GM19452 (cell line): ENCODE data around the gene PRKCE.

Experiments
- ATAC-seq: cut with Tn5 transposase; IDR thresholded peaks from one replicate; pipeline ENCODE4 v1.9.1; 2021; ENCODE audit not compliant: unreplicated experiment

The PRKCE gene

GRCh38 chr2:45750484-45750883 lies 99.0 kb downstream of the PRKCE start:
- ATAC-seq = no peak

DNA sequence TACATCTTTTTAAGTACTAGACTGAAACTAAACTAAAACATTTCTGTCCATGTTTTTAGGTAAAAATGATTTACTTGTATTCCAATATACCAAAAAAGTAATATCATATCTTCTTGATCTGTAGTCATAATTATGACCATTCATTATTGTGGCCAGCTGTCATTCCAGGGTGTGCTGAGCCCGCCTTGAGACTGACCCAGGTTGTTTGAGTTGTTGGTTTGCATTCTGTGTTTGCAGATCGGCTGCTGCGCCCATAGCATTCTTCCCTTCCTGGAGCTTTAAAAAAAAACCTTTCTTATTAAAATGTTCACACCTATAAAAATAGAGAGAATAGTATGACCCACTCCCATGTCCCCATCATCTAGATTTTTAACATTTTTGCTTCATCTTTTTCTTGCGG lies 101.9 kb downstream of the PRKCE start:
- ATAC-seq = no peak

DNA sequence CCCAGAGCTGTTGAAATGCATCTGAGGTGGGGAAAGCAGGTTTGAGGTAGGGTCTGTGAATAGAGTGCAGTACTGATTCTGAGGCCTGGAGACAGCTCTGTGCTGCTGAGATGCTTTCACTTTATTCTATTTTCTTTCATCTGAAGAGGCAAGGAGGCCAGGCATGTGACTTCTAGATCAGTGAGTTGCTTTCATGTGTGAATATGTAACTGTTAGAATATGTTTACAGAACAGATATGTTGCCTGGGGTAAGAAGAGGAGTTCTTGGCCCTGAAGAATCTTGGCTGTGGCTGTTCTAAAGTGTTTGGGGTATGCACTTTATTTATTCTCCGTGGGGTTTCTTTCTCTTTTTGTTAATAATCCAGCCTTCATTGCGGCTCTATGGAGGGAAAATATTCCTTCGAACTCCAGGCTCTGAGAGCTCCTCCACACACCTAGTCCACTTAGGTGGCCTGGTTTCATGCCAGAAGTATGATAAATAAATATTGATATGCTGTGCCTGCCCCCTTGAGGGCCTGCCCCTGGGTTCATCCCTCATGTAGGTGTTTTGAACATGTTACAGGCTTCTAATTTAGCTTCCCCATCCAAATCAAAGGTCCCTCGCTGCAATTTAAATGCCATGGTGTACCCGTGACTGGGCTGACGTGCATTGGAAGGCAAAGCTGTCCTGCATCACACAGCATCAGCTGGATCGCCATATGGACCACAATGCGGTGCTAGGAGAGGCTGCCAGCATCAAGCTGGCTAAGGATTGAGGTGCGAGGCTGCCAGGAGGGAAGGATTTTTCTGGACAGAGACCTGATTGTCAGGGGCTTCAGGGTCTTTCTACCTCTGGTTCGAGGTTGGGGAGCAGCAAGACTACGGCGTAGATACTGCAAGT lies 102.9 kb downstream of the PRKCE start:
- no peak for ATAC-seq

- ATAC-seq = no peak
These were observed 104.3 kb downstream of the PRKCE start for GRCh38 chr2:45755585-45756335.

GRCh38 chr2:45758018-45758417 lies 106.5 kb downstream of the PRKCE start:
- no peak for ATAC-seq

DNA sequence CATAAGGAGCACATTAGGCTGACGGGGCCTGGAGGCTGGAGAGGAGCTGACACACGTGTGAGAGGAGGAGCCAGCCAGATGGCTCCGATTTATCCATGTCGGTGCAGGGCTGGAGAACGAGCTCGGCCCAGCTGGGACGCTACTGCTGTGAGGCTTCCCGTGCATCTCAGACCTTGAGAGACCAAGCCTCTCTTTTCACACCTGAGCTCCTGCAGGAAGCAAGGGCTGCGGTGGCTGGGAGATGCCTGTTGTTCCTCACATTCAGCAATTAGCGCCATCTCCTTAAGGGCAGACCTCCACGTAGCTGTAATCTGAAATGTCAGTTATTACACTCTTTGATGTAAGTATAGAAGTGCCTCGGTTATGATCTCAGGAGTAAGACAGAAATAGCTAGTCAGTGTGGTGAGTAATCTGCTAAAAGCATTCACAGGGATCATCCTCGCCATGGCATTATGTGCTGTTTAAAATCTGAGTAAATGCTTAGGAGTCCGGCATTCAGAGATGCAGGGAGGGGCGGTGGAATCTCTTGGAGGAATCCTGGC lies 107.9 kb downstream of the PRKCE start:
- ATAC-seq = no peak

GRCh38 chr2:45761635-45762034 lies 110.2 kb downstream of the PRKCE start:
- no peak for ATAC-seq

DNA sequence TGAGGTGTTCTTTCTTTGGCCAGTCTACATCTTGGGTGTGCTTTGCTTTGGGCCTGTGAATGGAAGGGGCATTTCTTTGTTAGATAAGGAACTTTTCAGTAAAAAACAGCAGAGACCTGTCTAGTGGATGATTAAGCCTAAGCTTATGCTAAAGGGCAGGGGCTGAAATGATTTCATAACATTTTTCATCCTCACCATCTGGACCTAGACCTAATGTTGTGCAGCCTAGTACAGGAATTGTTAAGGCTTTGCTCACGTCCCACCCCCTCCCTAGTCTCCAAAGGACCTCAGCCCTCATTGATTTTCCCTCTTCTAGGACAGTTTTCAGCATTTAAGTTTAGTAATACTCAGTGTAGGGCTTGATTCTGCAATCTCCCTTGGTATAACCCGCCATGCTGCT lies 111.8 kb downstream of the PRKCE start:
- ATAC-seq = no peak

DNA sequence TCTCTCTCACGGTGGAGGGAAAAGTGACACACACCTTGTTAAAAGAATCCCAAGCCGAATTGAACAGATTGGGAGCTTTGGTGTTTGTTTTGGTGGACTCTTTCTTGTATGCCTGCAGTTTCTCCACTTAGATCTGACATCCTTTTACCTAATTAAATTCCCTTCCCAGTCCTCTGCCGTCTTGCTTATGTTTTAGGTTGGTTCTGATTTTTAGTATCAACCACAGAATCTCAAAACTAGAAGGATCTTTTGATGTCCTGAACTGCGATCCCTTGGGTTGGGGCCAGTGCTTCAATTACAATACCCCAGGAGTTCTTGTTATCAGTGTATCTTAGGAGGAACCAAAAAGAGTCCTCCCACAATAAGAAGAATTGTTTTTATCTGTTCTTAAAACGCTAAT lies 112.3 kb downstream of the PRKCE start:
- ATAC-seq = no peak

DNA sequence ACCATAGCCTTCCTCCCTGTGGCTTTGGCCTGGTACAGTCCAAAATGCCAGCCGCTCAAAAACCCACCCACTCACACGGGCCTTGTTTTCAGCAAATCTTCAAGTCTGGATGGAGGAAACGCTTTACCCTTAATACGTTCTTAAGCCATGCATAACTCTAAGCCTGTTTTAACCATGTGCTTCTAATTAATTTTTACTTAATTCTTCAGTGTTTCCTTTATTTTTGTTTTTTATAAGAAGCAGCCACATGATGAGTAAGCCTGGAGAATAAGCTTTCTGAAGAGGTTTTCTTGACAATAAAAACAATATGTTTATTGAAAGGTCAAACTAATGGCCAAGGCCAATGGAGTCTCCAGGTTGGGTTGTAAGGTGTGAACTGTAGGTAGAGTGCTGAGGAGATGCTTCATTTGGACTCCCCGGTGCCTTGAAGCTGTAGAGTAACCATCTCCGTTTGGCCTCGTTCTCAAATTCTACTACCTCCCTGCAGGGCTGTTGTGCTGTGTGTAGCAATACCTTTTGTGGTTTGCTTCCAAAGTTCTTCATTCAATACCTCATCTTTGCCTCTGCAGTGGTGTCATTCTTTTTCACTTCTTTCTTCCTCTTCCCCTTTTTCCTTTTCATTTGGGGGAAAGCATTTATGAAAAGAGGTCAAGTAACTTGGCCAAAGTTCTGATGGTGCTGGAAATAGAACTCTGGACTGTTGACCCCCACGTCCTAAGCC lies 113.7 kb downstream of the PRKCE start:
- no peak for ATAC-seq

GRCh38 chr2:45765728-45766254 lies 114.3 kb downstream of the PRKCE start:
- no peak for ATAC-seq

DNA sequence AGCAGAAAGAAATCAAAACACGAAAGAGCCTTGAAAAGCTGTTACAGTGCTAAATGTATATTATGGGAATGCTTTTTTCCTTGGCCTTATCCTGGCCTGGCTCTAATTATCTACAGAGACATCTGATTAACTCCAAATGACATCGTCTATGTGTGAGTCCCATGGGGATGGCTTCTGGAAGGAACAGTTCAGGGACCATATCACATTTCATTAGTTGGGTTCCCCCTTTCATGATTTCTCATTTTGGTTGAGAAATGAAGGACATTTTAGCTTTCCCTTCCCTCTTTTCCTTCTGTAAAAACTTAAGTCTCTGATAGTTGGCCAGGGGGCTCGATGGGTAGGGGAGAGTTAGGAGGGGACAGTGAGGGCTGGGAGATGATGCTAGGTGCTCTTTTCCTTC lies 116.7 kb downstream of the PRKCE start:
- no peak for ATAC-seq

GRCh38 chr2:45769056-45769455 lies 117.6 kb downstream of the PRKCE start:
- ATAC-seq = no peak

GRCh38 chr2:45769854-45770576 lies 118.5 kb downstream of the PRKCE start:
- no peak for ATAC-seq

GRCh38 chr2:45770811-45771210 lies 119.3 kb downstream of the PRKCE start:
- no peak for ATAC-seq

- no peak for ATAC-seq
These were observed 119.8 kb downstream of the PRKCE start for GRCh38 chr2:45771261-45771660.

DNA sequence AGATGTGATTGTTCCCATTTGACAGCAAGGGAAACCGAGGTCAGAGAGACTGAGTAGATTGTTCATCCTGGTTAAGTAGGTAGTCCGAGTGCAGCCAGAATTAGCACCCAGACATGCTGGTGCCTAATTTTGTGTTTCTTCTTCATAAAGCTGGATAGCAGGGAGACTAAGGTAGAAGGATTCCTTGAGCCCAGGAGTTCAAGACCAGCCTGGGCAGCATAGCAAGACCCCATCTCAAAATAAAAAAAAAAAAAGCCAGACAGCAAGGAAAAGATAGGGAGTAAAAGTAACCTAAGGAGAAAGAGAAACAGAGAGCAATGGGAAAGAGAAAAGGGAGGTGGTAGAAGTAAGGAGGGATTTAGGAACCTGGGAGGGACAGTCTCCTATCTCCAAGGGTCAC lies 120.6 kb downstream of the PRKCE start:
- ATAC-seq = no peak

- no peak for ATAC-seq
These were observed 122.4 kb downstream of the PRKCE start for GRCh38 chr2:45773909-45774308.

DNA sequence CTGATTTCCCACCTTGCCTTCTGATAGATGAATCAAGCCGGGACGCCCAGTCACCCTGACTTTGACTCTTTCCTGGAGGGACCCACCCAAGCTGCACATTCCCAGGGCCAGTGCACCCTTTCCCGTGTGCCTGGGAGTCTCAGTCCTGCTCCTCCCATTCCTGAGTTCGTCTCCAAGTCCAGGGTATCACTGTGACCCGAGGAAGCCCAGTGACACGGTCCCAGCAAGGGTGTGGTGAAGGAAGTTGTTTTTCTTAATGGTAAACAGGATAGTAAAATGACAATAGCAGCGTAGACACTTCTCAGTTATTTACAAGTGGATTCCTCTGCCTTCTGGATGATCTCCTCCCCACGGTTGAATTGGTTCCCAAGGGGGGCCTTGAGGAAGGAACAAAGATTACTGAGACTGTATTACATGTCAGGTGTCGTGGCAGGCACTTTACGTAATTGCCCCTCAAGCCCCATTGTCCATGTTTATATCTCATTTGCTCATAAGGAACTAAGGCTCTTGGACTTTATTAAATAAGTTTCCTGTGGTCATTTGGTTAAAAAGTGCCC lies 123.3 kb downstream of the PRKCE start:
- ATAC-seq = no peak
